GM18870 (cell line): Measurements from ENCODE around the gene ZNRF2.
"Not testable (repeated sequence)": the region's sequence is repeated elsewhere in the genome, so short reads cannot be mapped to it uniquely, and the experiment has no call there.

Source experiments
- ATAC-seq: cut with Tn5 transposase; IDR thresholded peaks from one replicate; pipeline ENCODE4 v1.9.1; 2021; ENCODE audit warnings: moderate library complexity; ENCODE audit not compliant: unreplicated experiment

The ZNRF2 gene

GRCh38 chr7:30353532-30353931, 69.1 kb downstream of the ZNRF2 start:
- ATAC-seq = no peak

DNA sequence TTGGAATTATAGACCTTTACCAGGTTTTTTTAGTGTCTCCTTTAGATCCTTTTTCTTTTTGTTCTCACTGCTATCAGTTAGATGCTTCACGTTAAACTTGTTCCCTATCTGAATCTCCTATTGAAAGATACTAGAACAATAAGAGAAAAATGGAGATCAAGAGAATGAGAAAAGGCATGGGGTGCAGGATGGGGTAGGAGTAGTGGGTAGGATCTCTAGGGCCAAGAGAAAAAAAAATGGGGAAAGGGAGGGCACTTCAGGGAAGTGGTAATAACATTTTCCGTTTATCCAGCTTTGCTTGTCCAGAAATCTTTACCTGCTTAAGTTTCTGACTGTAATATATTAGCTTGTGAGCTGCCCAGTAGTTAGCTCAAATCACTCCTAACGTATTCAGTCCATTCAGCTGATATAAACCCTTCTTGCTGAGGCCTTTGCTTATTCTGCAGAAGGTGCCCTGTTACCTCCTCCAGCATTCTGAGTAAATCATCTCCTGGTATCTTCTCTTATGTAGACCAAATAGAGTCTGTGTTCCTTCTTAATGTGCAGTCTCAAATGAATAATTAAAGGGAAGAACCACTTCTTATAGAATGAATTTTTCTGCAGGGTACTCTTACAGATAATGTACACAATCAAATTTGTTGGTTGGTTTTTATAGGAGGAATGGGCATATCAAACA, 69.7 kb downstream of the ZNRF2 start:
- no peak for ATAC-seq

GRCh38 chr7:30354791-30355190, 70.4 kb downstream of the ZNRF2 start:
- ATAC-seq = no peak

GRCh38 chr7:30359957-30360356, 75.6 kb downstream of the ZNRF2 start:
- ATAC-seq = no peak

DNA sequence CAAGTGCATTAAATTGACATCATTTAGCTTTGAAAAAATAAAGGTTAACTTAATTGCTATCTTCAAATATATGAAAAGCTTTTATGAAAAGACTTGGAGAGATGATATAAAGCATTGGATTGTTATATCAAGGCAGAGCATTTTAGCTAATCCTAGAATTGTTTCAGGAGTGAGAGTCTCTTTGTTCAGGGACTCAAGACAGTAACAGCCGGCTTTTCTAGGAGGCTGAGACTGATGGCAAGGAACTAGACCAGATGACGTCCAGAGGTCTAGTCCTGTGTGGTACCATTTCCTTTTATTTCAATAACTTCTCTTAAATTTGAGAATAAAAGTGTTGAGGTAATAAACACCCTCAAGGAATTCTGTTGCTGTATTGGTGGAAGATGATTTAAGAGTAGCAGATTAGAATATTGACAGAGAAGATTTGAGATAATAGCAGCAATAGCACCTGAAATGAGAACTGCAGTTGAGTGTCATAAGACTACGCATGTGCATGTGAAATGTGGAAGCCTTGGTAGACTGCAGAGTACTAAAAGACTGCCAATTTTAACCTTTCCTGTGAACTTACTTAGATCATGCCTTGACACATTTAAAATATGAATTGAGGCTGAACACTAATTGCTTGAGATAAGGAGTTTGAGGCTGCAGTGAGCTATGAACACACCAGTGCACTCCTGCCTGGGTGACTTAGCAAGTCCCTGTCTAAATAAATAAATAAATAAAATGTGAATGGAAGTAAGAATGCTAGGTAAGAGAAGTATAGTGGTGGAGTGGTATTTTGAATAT, 79.6 kb downstream of the ZNRF2 start:
- ATAC-seq = no peak

- ATAC-seq = no peak
Observed at GRCh38 chr7:30364773-30365172, 80.4 kb downstream of the ZNRF2 start.

DNA sequence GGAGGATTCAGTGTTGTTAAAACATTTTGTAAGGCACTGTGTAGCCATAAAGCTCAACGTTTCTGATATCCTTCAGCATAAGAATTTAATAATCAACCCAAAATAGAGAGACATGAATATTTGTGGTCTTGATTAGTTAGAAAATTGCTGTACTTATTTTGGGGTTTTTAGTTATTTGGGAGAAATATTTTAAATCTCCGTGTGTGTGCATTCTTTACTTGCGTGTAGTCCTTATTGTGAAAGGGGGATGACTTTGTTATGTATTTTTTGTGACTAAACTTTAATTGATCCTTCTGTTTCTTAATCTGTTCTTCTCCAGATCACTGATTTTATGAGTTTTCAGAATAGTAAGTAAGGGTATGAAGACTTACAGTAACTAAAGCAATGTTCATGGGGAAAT, 81.2 kb downstream of the ZNRF2 start:
- no peak for ATAC-seq

DNA sequence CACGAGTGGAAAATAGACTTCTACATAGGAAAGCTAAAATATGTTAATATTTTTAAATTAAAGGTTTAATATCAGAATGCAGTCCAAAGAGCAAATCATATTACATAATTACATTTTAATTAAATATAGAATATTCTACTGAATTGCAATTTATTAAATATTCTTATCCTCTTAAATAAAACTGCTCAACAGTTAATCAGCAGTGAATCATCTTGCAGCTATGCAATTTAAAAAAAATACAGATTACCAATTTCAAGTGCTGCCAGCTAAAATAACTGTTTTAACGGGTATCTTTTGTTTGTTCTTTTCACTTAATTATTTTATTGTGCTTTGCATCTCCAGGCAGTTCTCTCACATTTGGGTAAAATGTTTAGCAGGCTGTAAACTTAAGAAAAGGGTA, 82.2 kb downstream of the ZNRF2 start:
- no peak for ATAC-seq

GRCh38 chr7:30367561-30367960, 83.2 kb downstream of the ZNRF2 start:
- ATAC-seq = no peak

GRCh38 chr7:30369879-30370278, 85.5 kb downstream of the ZNRF2 start:
- ATAC-seq = no peak

DNA sequence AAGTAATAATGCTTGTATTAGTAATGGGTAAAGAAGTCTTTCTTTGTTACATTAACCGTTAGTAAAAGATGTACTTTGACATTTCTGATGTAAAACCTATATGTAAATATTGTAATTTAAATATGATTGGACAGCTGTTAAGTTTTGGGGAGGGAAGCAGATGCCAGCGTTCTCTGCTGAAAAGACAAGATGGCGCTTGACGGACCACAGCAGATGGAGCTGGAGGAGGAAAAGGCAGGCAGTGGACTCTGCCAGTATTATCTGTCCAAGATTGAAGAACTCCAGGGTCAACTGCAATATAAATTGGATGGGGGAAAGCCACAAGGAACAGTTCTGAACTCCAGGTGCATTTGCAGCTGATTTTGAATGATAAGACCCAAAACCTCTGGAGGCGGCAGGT, 86.9 kb downstream of the ZNRF2 start:
- no peak for ATAC-seq

- ATAC-seq = no peak
Observed at GRCh38 chr7:30378275-30378674, 93.9 kb downstream of the ZNRF2 start.

GRCh38 chr7:30379131-30379530, 94.7 kb downstream of the ZNRF2 start:
- ATAC-seq = no peak

- no peak for ATAC-seq
Observed at GRCh38 chr7:30379741-30380140, 95.3 kb downstream of the ZNRF2 start.

GRCh38 chr7:30380294-30380693, 95.9 kb downstream of the ZNRF2 start:
- no peak for ATAC-seq

GRCh38 chr7:30380824-30381223, 96.4 kb downstream of the ZNRF2 start:
- ATAC-seq = not testable (repeated sequence)

DNA sequence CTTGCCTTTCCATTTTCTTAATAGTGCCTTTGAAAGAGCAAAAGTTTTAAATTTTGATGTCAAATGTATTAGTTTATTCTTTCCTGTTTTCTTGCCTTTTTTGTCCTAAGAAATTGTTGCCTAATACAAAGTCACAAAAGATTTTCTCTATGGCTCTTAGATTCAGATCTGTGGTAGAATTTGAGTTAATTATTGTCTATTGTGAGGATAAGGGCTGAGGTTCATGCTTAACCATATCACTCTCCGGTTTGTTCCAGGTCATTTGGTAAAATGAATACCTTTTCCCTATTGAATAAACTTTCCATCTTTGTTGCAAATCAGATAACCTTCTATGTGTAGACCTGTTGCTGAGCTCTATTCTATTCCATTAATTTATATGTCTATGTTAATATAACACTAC, 98.2 kb downstream of the ZNRF2 start:
- ATAC-seq = no peak

GRCh38 chr7:30389791-30390190, 105.4 kb downstream of the ZNRF2 start:
- no peak for ATAC-seq

DNA sequence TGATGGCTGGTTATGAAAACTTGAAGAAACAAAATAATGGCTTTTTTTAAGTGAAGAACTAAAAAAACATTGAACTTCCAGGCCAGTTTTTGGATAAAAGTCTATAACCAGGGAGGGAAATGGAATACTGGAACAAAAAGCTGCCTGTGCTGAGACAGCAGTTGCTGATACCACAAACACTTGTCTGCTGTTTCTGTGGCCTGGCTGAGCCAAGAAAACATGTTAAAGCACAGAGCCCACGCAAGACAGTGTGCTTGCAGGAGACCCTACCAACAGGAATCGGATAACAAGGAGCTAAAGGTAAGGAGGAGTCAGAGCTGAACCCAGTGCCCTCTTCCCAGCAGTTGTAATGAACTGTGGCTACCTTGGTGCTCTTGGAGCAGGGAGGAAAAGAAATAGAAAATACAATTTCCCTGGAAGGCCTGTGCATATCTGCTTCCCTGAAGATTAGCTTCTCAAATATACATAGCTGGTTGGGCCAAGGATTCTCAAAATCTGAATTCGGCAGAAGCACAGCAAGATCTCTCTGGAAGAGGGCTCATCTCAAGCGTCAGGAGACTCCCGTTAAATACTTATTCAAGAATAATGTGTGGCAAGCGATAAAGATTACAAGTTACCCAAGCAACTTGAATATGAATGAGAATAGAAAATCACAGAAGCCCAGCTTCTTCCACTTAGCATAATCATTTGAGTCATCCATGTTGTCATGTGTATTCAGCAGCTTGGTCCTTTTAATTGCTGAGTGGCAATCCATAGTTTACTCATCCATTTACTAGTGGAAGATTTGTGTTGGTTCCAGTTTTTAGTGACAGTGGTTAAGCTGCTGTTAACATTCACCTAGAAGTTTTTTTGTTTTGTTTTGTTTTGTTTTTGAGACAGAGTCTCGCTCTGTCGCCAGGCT, 106.6 kb downstream of the ZNRF2 start:
- no peak for ATAC-seq

- no peak for ATAC-seq
Observed at GRCh38 chr7:30391806-30392205, 107.4 kb downstream of the ZNRF2 start.

- no peak for ATAC-seq
Observed at GRCh38 chr7:30395676-30396075, 111.3 kb downstream of the ZNRF2 start.

- ATAC-seq = no peak
Observed at GRCh38 chr7:30396389-30396788, 112.0 kb downstream of the ZNRF2 start.
